Trophoblast cell (in vitro differentiated cells and primary cell): Measurements from ENCODE around the gene SLC35G6.

Experiments used
- DNase-seq, 2 donors: peaks; one replicate each; pipeline ENCODE4 v3.0.0-alpha.2; 2016
- H2AFZ ChIP-seq: 2 replicates; pipeline ENCODE4 v1.6.1; 2013; ENCODE audit warnings: low read length, moderate library complexity, mild to moderate bottlenecking; ENCODE audit not compliant: insufficient read depth, poor library complexity
- H2AK5ac ChIP-seq: 2 replicates; pipeline ENCODE4 v1.6.1; 2013; ENCODE audit warnings: mild to moderate bottlenecking, low read length
- H2BK120ac ChIP-seq: 2 replicates; pipeline ENCODE4 v1.6.1; 2013; ENCODE audit warnings: low read length, mild to moderate bottlenecking, moderate library complexity; ENCODE audit not compliant: insufficient read depth, poor library complexity
- H2BK12ac ChIP-seq: 2 replicates; pipeline ENCODE4 v1.6.1; 2013; ENCODE audit warnings: mild to moderate bottlenecking, low read length, moderate library complexity
- H2BK5ac ChIP-seq: 2 replicates; pipeline ENCODE4 v1.6.1; 2013; ENCODE audit warnings: low read length, low read depth, moderate library complexity, mild to moderate bottlenecking; ENCODE audit not compliant: poor library complexity
- H3K14ac ChIP-seq: 2 replicates; pipeline ENCODE4 v1.6.1; 2013; ENCODE audit warnings: mild to moderate bottlenecking, low read length
- H3K18ac ChIP-seq: 2 replicates; pipeline ENCODE4 v1.6.1; 2013; ENCODE audit warnings: mild to moderate bottlenecking, low read length
- H3K23ac ChIP-seq: 2 replicates; pipeline ENCODE4 v1.6.1; 2013; ENCODE audit warnings: low read length
- H3K27ac ChIP-seq: 2 replicates; pipeline ENCODE4 v1.5.1; 2013; ENCODE audit warnings: low read depth, mild to moderate bottlenecking, inconsistent platforms, low read length, moderate library complexity
- H3K27me3 ChIP-seq: 2 replicates; pipeline ENCODE4 v1.6.1; 2013; ENCODE audit warnings: inconsistent platforms, mild to moderate bottlenecking, low read length, moderate library complexity; ENCODE audit not compliant: insufficient read depth
- H3K36me3 ChIP-seq, 2 experiments: 1 replicate in 1 of 2; 2 replicates in 1 of 2; pipeline ENCODE4 v1.6.1; 2013; ENCODE audit warnings: low read length in 2 of 2, mild to moderate bottlenecking in 2 of 2, moderate library complexity in 1 of 2; ENCODE audit not compliant: insufficient read depth in 2 of 2, control insufficient read depth in 1 of 2
- H3K4ac ChIP-seq: 2 replicates; pipeline ENCODE4 v1.6.1; 2013; ENCODE audit warnings: low read depth, mild to moderate bottlenecking, low read length, moderate library complexity
- H3K4me1 ChIP-seq, 2 experiments: 1 replicate in 1 of 2; 2 replicates in 1 of 2; pipeline ENCODE4 v1.6.1; 2013; ENCODE audit warnings: low read length in 2 of 2, mild to moderate bottlenecking in 2 of 2, moderate library complexity in 1 of 2; ENCODE audit not compliant: insufficient read depth in 2 of 2, control insufficient read depth in 1 of 2
- H3K4me2 ChIP-seq: 2 replicates; pipeline ENCODE4 v1.6.1; 2013; ENCODE audit warnings: inconsistent platforms, mild to moderate bottlenecking, low read length, moderate library complexity
- H3K4me3 ChIP-seq: 2 replicates; pipeline ENCODE4 v1.5.1; 2013; ENCODE audit warnings: mild to moderate bottlenecking, low read depth, low read length, inconsistent platforms
- H3K79me1 ChIP-seq: one replicate; pipeline ENCODE4 v1.6.1; 2013; ENCODE audit warnings: low read length
- H3K79me2 ChIP-seq: 2 replicates; pipeline ENCODE4 v1.6.1; 2013; ENCODE audit warnings: low read length, mild to moderate bottlenecking; ENCODE audit not compliant: control insufficient read depth, insufficient read depth, poor library complexity
- H3K9ac ChIP-seq: 2 replicates; pipeline ENCODE4 v1.6.1; 2013; ENCODE audit warnings: mild to moderate bottlenecking, low read length
- H3K9me3 ChIP-seq: 2 replicates; pipeline ENCODE4 v1.6.1; 2013; ENCODE audit warnings: low read depth, mild to moderate bottlenecking, control low read depth, inconsistent platforms, low read length; ENCODE audit not compliant: insufficient read depth
- H4K12ac ChIP-seq: 2 replicates; pipeline ENCODE4 v1.6.1; 2013; ENCODE audit warnings: low read depth, mild to moderate bottlenecking, low read length, moderate library complexity
- H4K8ac ChIP-seq: 2 replicates; pipeline ENCODE4 v1.6.1; 2013; ENCODE audit warnings: low read depth, mild to moderate bottlenecking, low read length, moderate library complexity
- H4K91ac ChIP-seq: one replicate; pipeline ENCODE4 v1.6.1; 2013; ENCODE audit warnings: low read depth, mild to moderate bottlenecking, low read length, moderate library complexity
- WGBS: extraction: QIAGEN DNeasy Blood & Tissue Kit; methylation state at CpG from one replicate; pipeline ENCODE4 v1.1.7; 2013; ENCODE audit warnings: missing lambda C conversion rate; ENCODE audit not compliant: insufficient read length, insufficient coverage; ENCODE audit errors: extremely low coverage; 5-methylcytosine and 5-hydroxymethylcytosine counted together

SLC35G6 gene

DNA sequence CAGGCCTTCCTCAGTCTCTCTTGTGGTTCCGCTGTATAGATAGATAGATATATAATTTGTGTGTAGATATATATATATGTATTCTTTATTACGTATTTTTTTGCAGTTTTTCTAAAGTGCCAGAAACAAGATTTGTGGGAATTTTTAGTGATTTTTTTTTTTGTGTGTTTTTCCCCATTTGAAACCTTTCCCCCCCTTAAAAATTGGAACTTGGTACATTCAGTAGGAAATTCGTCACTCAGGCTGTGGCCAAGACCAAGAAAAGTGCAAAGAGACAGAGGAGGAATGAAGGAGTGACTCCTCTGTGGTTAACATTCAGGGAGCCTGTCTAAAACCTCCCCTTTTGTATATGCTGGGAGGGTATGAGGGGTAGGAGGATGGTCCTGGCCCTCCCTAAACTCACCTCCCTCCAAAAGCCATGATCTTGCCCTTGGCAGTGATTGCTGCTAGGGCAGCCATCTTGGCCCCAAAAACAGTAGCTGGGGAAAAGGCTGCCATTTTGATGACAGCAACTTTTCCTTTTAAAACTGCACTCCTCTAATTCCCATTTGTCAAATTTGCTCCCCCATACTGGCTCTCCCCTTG lies 21.2 kb upstream of the SLC35G6 start:
- Histone ChIP-seq H4K12ac (no peak overlapping the region), H3K4me3 (no peak overlapping the region), H3K36me3 (peaks cover 21 to 22% of the 10 kb centered on the region in 2 experiments), H3K9me3 (no peaks in the 10 kb centered on the region), H2BK5ac (no peak overlapping the region), H3K79me1 (peaks cover 3% of the 10 kb centered on the region), H2AK5ac (no peak overlapping the region), H3K4ac (no peak overlapping the region), H4K91ac (no peak overlapping the region), H3K18ac (no peak overlapping the region), H4K8ac (no peak overlapping the region), H3K9ac (no peak overlapping the region), H3K4me2 (no peak overlapping the region), H2BK12ac (no peak overlapping the region), H2AFZ (no peak overlapping the region), H3K14ac (no peak overlapping the region), H3K27ac (no peak overlapping the region), H3K4me1 (peaks cover 4 to 5% of the 10 kb centered on the region in 2 experiments), H3K27me3 (no peaks in the 10 kb centered on the region), H2BK120ac (no peak overlapping the region), H3K79me2 (peaks cover 3% of the 10 kb centered on the region), H3K23ac (no peak overlapping the region)
- no CpG with 5 or more reads among the region's 3 CpGs for WGBS
- no peak for DNase-seq

DNA sequence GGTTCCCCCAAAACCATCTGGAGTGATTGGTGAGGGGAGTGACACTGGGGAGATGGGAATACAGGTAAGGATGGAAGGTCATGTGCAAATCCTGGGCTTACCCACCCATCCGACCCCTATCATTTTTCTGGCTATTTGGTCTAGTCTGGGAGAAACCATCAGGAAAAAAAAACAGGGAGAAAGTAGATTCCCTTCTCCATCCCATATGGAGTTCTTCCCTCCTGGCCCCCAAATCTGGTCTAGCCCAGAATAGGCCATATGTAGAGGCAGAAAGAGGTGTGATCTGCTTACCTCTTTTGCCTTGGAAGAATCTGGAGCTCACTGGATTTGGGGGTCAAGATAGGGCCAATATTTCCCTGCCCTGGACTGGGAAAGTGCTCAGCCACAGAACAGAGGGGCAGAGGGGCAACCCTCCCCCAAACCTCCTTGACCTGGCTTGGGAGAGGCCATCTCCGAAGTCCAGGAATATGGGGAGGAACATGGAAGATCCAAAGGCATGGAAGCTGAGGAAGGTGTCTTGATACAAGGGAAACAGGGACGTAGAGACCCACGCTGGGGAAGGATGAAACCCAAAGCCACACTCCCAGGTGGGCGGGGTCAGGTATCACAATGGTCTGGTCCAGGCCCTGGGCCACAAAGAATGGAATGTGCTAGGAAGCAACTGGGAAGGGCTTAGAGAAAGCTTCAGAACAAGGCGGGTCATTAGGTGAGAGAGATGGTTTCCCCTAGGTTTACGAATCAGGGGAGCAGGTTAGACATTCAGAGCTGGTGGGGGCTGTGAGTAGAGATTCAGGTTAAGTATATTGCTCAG lies 20.2 kb upstream of the SLC35G6 start:
- Histone ChIP-seq H3K4me3 (no peak overlapping the region), H3K9me3 (no peaks in the 10 kb centered on the region), H3K79me1 (no peaks in the 10 kb centered on the region), H3K23ac (no peak overlapping the region), H3K79me2 (no peaks in the 10 kb centered on the region), H2AFZ (no peak overlapping the region), H2BK120ac (no peak overlapping the region), H3K36me3 (peaks cover 27 to 28% of the 10 kb centered on the region in 2 experiments), H2BK12ac (no peak overlapping the region), H4K8ac (no peak overlapping the region), H2AK5ac (no peak overlapping the region), H3K4me2 (no peak overlapping the region), H4K91ac (no peak overlapping the region), H3K9ac (no peak overlapping the region), H2BK5ac (no peak overlapping the region), H3K4ac (no peak overlapping the region), H3K27me3 (no peaks in the 10 kb centered on the region), H3K27ac (no peak overlapping the region), H4K12ac (no peak overlapping the region), H3K4me1 (peaks cover 3 to 4% of the 10 kb centered on the region in 2 experiments), H3K18ac (no peak overlapping the region), H3K14ac (no peak overlapping the region)
- DNase-seq, result no peak
- WGBS, result no CpG with 5 or more reads among the region's 7 CpGs

DNA sequence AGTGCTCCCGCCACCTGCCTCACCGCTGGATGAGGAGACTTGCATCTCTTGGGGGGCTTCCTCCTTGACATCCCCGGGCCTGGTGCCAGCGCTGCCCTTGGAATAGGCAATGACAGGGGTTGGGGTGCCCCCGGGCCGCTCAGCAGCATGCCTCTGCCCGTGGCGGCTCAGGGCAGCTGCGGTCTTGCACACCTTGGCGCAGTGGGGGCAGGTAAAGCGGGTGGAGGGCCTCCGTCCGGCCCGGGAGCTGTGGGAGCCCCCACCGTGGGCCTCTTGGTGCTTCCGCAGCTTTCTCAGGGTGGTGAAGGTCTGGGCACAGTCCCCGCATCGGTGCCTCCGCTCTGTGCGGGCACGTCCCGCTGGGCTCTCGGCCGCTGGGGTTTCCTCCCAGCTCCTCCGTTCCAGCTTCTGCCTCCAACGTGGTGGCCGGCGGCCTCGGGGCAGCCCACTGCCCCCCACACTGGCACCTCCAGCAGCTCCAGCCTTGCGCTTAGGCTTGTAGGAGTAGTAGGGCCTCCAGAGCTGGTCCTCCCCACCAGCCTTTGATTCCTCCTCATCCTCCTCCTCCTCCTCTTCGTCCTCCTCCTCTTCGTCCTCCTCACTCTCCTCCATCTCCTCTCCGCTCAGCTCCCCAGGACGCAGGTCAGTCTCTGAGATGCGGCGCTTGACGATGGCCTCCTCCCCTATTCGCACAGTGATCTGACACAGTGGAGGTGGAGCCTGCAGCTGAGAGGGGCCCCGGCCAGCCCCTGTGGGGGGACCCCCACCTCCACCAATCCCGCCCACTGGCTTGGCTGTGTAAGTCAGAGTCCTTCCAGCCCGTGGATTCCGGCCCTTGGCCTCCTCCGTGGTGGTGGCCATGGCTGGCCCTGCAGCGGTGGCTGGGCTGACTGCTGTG lies 18.5 kb upstream of the SLC35G6 start:
- no peak overlapping the region for H3K14ac ChIP-seq
- H3K9ac ChIP-seq, result no peak overlapping the region
- H2BK5ac ChIP-seq, result no peak overlapping the region
- no peak overlapping the region for H2AFZ ChIP-seq
- DNase-seq, result no peak
- no peaks in the 10 kb centered on the region for H3K27me3 ChIP-seq
- no peak overlapping the region for H3K4me3 ChIP-seq
- 100% methylated on average over 3 of the region's 44 CpGs for WGBS
- no peak overlapping the region for H4K91ac ChIP-seq
- no peak overlapping the region for H2AK5ac ChIP-seq
- no peak overlapping the region for H4K8ac ChIP-seq
- no peaks in the 10 kb centered on the region for H3K4me1 ChIP-seq
- no peak overlapping the region for H2BK12ac ChIP-seq
- H3K36me3 ChIP-seq, result peaks cover 38 to 39% of the 10 kb centered on the region in 2 experiments
- H3K4me2 ChIP-seq, result no peak overlapping the region
- H4K12ac ChIP-seq, result no peak overlapping the region
- H3K23ac ChIP-seq, result no peak overlapping the region
- no peaks in the 10 kb centered on the region for H3K9me3 ChIP-seq
- H2BK120ac ChIP-seq, result no peak overlapping the region
- H3K79me2 ChIP-seq, result no peaks in the 10 kb centered on the region
- H3K79me1 ChIP-seq, result no peaks in the 10 kb centered on the region
- H3K18ac ChIP-seq, result no peak overlapping the region
- no peak overlapping the region for H3K4ac ChIP-seq
- H3K27ac ChIP-seq, result no peak overlapping the region

DNA sequence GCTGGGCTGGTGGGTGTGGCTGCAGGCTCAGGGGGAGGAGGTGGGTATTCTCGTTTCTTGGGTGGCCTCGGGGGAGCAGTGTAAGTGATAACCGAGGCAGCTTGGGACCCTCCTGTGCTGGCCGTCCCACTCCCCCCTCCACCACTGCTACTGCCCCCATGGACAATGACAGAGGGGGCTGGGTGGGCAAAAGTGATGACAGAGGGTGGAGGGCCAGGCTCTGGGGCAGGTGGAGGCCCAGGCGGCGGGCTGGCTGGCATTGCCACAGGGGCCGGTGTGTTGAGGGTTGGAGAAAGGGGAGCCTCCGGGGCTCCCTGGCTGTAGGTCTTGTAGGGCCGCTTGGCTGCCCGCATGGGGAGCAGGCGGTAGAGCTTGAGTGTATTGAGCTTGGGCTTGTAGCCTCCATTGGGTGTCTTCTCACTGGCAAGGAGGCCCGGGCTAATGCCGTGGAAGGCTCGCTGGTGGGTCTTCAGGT lies 17.8 kb upstream of the SLC35G6 start:
- Histone ChIP-seq H4K91ac (no peak overlapping the region), H3K23ac (no peak overlapping the region), H3K4me1 (no peaks in the 10 kb centered on the region), H3K36me3 (peaks cover 38 to 39% of the 10 kb centered on the region in 2 experiments), H2AK5ac (no peak overlapping the region), H3K18ac (no peak overlapping the region), H3K4ac (no peak overlapping the region), H3K27ac (no peak overlapping the region), H3K79me2 (no peaks in the 10 kb centered on the region), H3K27me3 (no peaks in the 10 kb centered on the region), H3K4me2 (no peak overlapping the region), H3K14ac (no peak overlapping the region), H2AFZ (no peak overlapping the region), H3K79me1 (no peaks in the 10 kb centered on the region), H2BK120ac (no peak overlapping the region), H4K8ac (no peak overlapping the region), H2BK5ac (no peak overlapping the region), H4K12ac (no peak overlapping the region), H3K9me3 (no peaks in the 10 kb centered on the region), H3K9ac (no peak overlapping the region), H3K4me3 (no peak overlapping the region), H2BK12ac (no peak overlapping the region)
- no peak for DNase-seq
- WGBS, result no CpG with 5 or more reads among the region's 14 CpGs
